ENCODE data around the gene PACSIN2. TPM values are rescaled to one million over a fixed set of nuclear protein-coding genes. Genes with fewer than 3 reads are reported as not detected.

PACSIN2 gene
- total RNA-seq, 4 donors from 2014 or later: 75.4 to 90.1 (median 87.9) TPM

GRCh38 chr22:42841444-42841843 is 173.5 kb downstream of the PACSIN2 start:
- intact Hi-C loops (cut with DNase I): no loop called here
- H3K4me1 ChIP-seq: peaks cover 0 to 17% of the 10 kb centered on the region in 2 donors
- H3K36me3 ChIP-seq: peaks cover 13 to 17% of the 10 kb centered on the region in 2 donors
- H3K27ac ChIP-seq: no peak overlapping the region
- DNase-seq: no peak
- no peak overlapping the region for H3K4me3 ChIP-seq (replicated peaks in 1 of 3)
- TF ChIP-seq POLR2A (IDR thresholded peaks at IDR 0.05): no peak
- no peak for TF ChIP-seq CTCF (IDR thresholded peaks at IDR 0.05)
- H3K9me3 ChIP-seq: no peaks in the 10 kb centered on the region
- 57 to 83% methylated on average over 3 of the region's 3 CpGs for WGBS, 2 donors
- no peaks in the 10 kb centered on the region for H3K27me3 ChIP-seq

GRCh38 chr22:42837556-42837955 is 177.4 kb downstream of the PACSIN2 start:
- Histone ChIP-seq H3K36me3 (peaks cover 23 to 34% of the 10 kb centered on the region in 2 donors), H3K27ac (peak overlapping the region; percentile 6 to 71 (median 66)), H3K4me1 (peaks cover 0 to 11% of the 10 kb centered on the region in 2 donors), H3K4me3 (replicated peaks in 1 of 3) (no peak overlapping the region), H3K27me3 (no peaks in the 10 kb centered on the region), H3K9me3 (no peaks in the 10 kb centered on the region)
- 41 to 57% methylated on average over 4 of the region's 4 CpGs for WGBS, 2 donors
- DNase-seq: peak; percentile 81 to 84
- intact Hi-C loops (cut with DNase I): no loop called here
- TF ChIP-seq CTCF (IDR thresholded peaks at IDR 0.05): no peak
- no peak for TF ChIP-seq POLR2A (IDR thresholded peaks at IDR 0.05)

GRCh38 chr22:42836026-42836425 is 178.9 kb downstream of the PACSIN2 start:
- Histone ChIP-seq H3K27me3 (no peaks in the 10 kb centered on the region), H3K36me3 (peaks cover 25 to 41% of the 10 kb centered on the region in 2 donors), H3K27ac (no peak overlapping the region), H3K4me3 (replicated peaks in 1 of 3) (no peak overlapping the region), H3K9me3 (no peaks in the 10 kb centered on the region), H3K4me1 (peaks cover 0 to 11% of the 10 kb centered on the region in 2 donors)
- intact Hi-C loops (cut with DNase I): no loop called here
- 96 to 99% methylated on average over 5 of the region's 5 CpGs for WGBS, 2 donors
- DNase-seq: no peak
- TF ChIP-seq POLR2A (IDR thresholded peaks at IDR 0.05) (no peak), CTCF (IDR thresholded peaks at IDR 0.05) (no peak)

GRCh38 chr22:42834177-42834949 is 180.6 kb downstream of the PACSIN2 start:
- peaks cover 25 to 37% of the 10 kb centered on the region in 2 donors for H3K36me3 ChIP-seq

More at GRCh38 chr22:42834177-42834949, 180.6 kb downstream of the PACSIN2 start:
- Histone ChIP-seq H3K9me3 (no peaks in the 10 kb centered on the region), H3K27me3 (no peaks in the 10 kb centered on the region), H3K4me1 (peaks cover 13 to 19% of the 10 kb centered on the region in 2 donors), H3K4me3 (replicated peaks in 1 of 3) (no peak overlapping the region), H3K27ac (peak overlapping the region in 1 of 3 donors; percentile 33)
- intact Hi-C loops (cut with DNase I): no loop called here
- 67 to 72% methylated on average over 5 of the region's 5 CpGs for WGBS, 2 donors
- DNase-seq: no peak
- TF ChIP-seq CTCF (IDR thresholded peaks at IDR 0.05) (no peak), POLR2A (IDR thresholded peaks at IDR 0.05) (no peak)

All from thyroid gland (tissue), 4 donors.